Measurements from ENCODE around the gene BCAS4.
A peak's percentile ranks its signal among the peaks of the same experiment; 100 is the strongest.
"Not testable (repeated sequence)": the region's sequence is repeated elsewhere in the genome, so short reads cannot be mapped to it uniquely, and the experiment has no call there.

BCAS4 gene

GRCh38 chr20:50771419-50772080 lies 23.3 kb upstream of the BCAS4 start:
- H3K4me1 ChIP-seq (ENCODE audit: control insufficient read depth in 2 of 2, insufficient read depth in 1 of 2, low read depth in 1 of 2, low read length in 2 of 2); H2AK5ac ChIP-seq (ENCODE audit: low read depth, low read length); H4K8ac ChIP-seq (ENCODE audit: low read depth, low read length); H3K9me3 ChIP-seq (replicated peaks in 1 of 2; ENCODE audit: control insufficient read depth in 2 of 2, insufficient read depth in 1 of 2, low read depth in 1 of 2, low read length in 2 of 2); H2BK15ac ChIP-seq (ENCODE audit: low read length); H4K91ac ChIP-seq (ENCODE audit: low read depth, low read length, poor library complexity); H3K27ac ChIP-seq (replicated peaks; ENCODE audit: low read length); H3K9ac ChIP-seq (ENCODE audit: low read depth, low read length, poor library complexity); H3K27me3 ChIP-seq (ENCODE audit: control insufficient read depth in 3 of 3, insufficient read depth in 3 of 3, low read depth in 1 of 3, low read length in 3 of 3); H2AFZ ChIP-seq (ENCODE audit: low read length); DNase-seq (ENCODE audit: low spot score); H2BK12ac ChIP-seq (ENCODE audit: low read length); H3K4me2 ChIP-seq (ENCODE audit: insufficient read depth, low read length, poor library complexity, severe bottlenecking); H3K18ac ChIP-seq (ENCODE audit: low read length); H3K79me1 ChIP-seq (ENCODE audit: low read depth, low read length); H3K4ac ChIP-seq (ENCODE audit: low read length); H3K36me3 ChIP-seq (replicated peaks in 1 of 2; ENCODE audit: control insufficient read depth in 2 of 2, insufficient read depth in 2 of 2, low read length in 2 of 2); H2BK120ac ChIP-seq (ENCODE audit: low read depth, low read length); H3K4me3 ChIP-seq (ENCODE audit: low read length in 2 of 2); H3K23ac ChIP-seq (ENCODE audit: low read depth, low read length, poor library complexity); H2BK5ac ChIP-seq (ENCODE audit: low read length); H3K14ac ChIP-seq (ENCODE audit: low read length): not testable (repeated sequence)
- no CpG with 5 or more reads among the region's 8 CpGs for WGBS, 2 donors (ENCODE audit: extremely low coverage in 2 of 2, insufficient read length in 2 of 2, insufficient replicate concordance in 1 of 2)

DNA sequence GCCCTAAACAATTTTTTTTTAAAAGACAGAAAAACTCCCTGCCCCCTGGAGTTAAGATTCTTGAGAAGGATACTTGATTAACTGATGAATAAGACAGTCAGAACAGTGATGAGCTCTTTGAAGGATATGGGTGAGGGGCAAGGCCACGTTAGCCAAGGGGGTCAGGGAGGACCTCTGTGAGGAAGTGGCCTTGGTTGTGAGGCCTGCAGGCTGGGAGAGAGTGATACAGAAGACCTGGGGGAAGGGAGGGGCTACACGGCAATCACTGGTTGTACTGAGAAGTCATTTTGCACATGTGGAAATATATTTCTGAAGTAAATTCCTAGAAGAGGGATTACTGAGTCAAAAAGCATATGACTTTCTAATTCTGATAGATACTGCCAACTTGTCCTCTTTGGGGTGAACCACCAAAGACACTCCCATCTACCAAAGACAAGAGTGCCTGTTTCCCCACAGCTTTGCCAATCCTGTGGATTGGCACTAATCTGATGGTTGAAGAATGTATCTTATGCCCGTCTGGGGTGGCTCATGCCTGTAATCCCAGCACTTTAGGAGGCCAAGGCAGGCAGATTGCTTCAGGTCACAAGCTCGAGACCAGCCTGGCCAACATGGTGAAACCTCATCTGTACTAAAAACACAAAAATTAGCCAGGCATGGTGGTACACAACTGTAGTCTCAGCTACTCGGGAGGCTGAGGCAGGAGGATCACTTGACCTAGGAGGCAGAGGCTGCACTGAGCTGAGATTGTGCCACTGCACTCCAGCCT lies 22.3 kb upstream of the BCAS4 start:
- no peaks in the 10 kb centered on the region for H3K36me3 ChIP-seq (replicated peaks in 1 of 2; ENCODE audit: control insufficient read depth in 2 of 2, insufficient read depth in 2 of 2, low read length in 2 of 2)
- H3K79me1 ChIP-seq (ENCODE audit: low read depth, low read length) = no peaks in the 10 kb centered on the region
- H3K4me2 ChIP-seq (ENCODE audit: insufficient read depth, low read length, poor library complexity, severe bottlenecking) = no peak overlapping the region
- H4K8ac ChIP-seq (ENCODE audit: low read depth, low read length) = no peak overlapping the region
- no peak overlapping the region for H2BK12ac ChIP-seq (ENCODE audit: low read length)
- peaks cover 3 to 4% of the 10 kb centered on the region in 2 donors for H3K4me1 ChIP-seq (ENCODE audit: control insufficient read depth in 2 of 2, insufficient read depth in 1 of 2, low read depth in 1 of 2, low read length in 2 of 2)
- no peak overlapping the region for H3K9ac ChIP-seq (ENCODE audit: low read depth, low read length, poor library complexity)
- H3K27me3 ChIP-seq (ENCODE audit: control insufficient read depth in 3 of 3, insufficient read depth in 3 of 3, low read depth in 1 of 3, low read length in 3 of 3) = no peaks in the 10 kb centered on the region
- H3K27ac ChIP-seq (replicated peaks; ENCODE audit: low read length) = no peak overlapping the region
- H2AK5ac ChIP-seq (ENCODE audit: low read depth, low read length) = no peak overlapping the region
- no peak overlapping the region for H2BK15ac ChIP-seq (ENCODE audit: low read length)
- no peak overlapping the region for H2BK5ac ChIP-seq (ENCODE audit: low read length)
- WGBS, 2 donors (ENCODE audit: extremely low coverage in 2 of 2, insufficient read length in 2 of 2, insufficient replicate concordance in 1 of 2) = no CpG with 5 or more reads among the region's 5 CpGs
- no peak overlapping the region for H2AFZ ChIP-seq (ENCODE audit: low read length)
- H2BK120ac ChIP-seq (ENCODE audit: low read depth, low read length) = no peak overlapping the region
- H3K23ac ChIP-seq (ENCODE audit: low read depth, low read length, poor library complexity) = no peak overlapping the region
- no peak overlapping the region for H4K91ac ChIP-seq (ENCODE audit: low read depth, low read length, poor library complexity)
- H3K14ac ChIP-seq (ENCODE audit: low read length) = no peak overlapping the region
- no peak overlapping the region for H3K4me3 ChIP-seq (ENCODE audit: low read length in 2 of 2)
- H3K9me3 ChIP-seq (replicated peaks in 1 of 2; ENCODE audit: control insufficient read depth in 2 of 2, insufficient read depth in 1 of 2, low read depth in 1 of 2, low read length in 2 of 2) = no peaks in the 10 kb centered on the region
- no peak overlapping the region for H3K4ac ChIP-seq (ENCODE audit: low read length)
- no peak overlapping the region for H3K18ac ChIP-seq (ENCODE audit: low read length)
- no peak for DNase-seq (ENCODE audit: low spot score)

DNA sequence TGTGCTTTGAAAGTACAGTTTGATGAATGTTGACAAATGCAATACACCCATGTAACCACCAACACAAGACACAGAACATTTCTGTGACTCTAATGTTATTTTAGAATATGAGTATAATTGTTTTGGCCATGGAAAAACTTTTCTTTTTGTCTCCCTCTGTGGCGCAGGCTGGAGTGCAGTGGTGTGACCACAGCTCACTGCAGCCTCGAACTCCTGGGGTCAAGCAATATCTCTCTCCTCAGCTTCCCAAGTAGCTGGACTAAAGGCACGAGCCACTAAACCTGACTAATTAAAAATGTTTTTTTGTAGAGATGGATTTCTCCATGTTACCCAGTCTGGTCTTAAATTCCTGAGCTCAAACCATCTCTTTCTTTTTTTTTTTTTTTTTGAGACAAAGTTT lies 20.3 kb upstream of the BCAS4 start:
- no peak overlapping the region for H2BK15ac ChIP-seq (ENCODE audit: low read length)
- H3K23ac ChIP-seq (ENCODE audit: low read depth, low read length, poor library complexity) = no peak overlapping the region
- no peak overlapping the region for H3K4me2 ChIP-seq (ENCODE audit: insufficient read depth, low read length, poor library complexity, severe bottlenecking)
- H4K91ac ChIP-seq (ENCODE audit: low read depth, low read length, poor library complexity) = no peak overlapping the region
- no peak overlapping the region for H2AFZ ChIP-seq (ENCODE audit: low read length)
- H3K36me3 ChIP-seq (replicated peaks in 1 of 2; ENCODE audit: control insufficient read depth in 2 of 2, insufficient read depth in 2 of 2, low read length in 2 of 2) = no peaks in the 10 kb centered on the region
- no peak overlapping the region for H3K14ac ChIP-seq (ENCODE audit: low read length)
- no peak for DNase-seq (ENCODE audit: low spot score)
- H3K4ac ChIP-seq (ENCODE audit: low read length) = no peak overlapping the region
- no peaks in the 10 kb centered on the region for H3K9me3 ChIP-seq (replicated peaks in 1 of 2; ENCODE audit: control insufficient read depth in 2 of 2, insufficient read depth in 1 of 2, low read depth in 1 of 2, low read length in 2 of 2)
- no peak overlapping the region for H3K27ac ChIP-seq (replicated peaks; ENCODE audit: low read length)
- no peak overlapping the region for H3K9ac ChIP-seq (ENCODE audit: low read depth, low read length, poor library complexity)
- H3K4me3 ChIP-seq (ENCODE audit: low read length in 2 of 2) = no peak overlapping the region
- no CpG with 5 or more reads among the region's 3 CpGs for WGBS, 2 donors (ENCODE audit: extremely low coverage in 2 of 2, insufficient read length in 2 of 2, insufficient replicate concordance in 1 of 2)
- no peaks in the 10 kb centered on the region for H3K79me1 ChIP-seq (ENCODE audit: low read depth, low read length)
- H2AK5ac ChIP-seq (ENCODE audit: low read depth, low read length) = no peak overlapping the region
- no peak overlapping the region for H2BK12ac ChIP-seq (ENCODE audit: low read length)
- no peak overlapping the region for H2BK120ac ChIP-seq (ENCODE audit: low read depth, low read length)
- H3K4me1 ChIP-seq (ENCODE audit: control insufficient read depth in 2 of 2, insufficient read depth in 1 of 2, low read depth in 1 of 2, low read length in 2 of 2) = peaks cover 3% of the 10 kb centered on the region in 2 donors
- no peak overlapping the region for H4K8ac ChIP-seq (ENCODE audit: low read depth, low read length)
- H3K18ac ChIP-seq (ENCODE audit: low read length) = no peak overlapping the region
- H2BK5ac ChIP-seq (ENCODE audit: low read length) = no peak overlapping the region
- H3K27me3 ChIP-seq (ENCODE audit: control insufficient read depth in 3 of 3, insufficient read depth in 3 of 3, low read depth in 1 of 3, low read length in 3 of 3) = no peaks in the 10 kb centered on the region

DNA sequence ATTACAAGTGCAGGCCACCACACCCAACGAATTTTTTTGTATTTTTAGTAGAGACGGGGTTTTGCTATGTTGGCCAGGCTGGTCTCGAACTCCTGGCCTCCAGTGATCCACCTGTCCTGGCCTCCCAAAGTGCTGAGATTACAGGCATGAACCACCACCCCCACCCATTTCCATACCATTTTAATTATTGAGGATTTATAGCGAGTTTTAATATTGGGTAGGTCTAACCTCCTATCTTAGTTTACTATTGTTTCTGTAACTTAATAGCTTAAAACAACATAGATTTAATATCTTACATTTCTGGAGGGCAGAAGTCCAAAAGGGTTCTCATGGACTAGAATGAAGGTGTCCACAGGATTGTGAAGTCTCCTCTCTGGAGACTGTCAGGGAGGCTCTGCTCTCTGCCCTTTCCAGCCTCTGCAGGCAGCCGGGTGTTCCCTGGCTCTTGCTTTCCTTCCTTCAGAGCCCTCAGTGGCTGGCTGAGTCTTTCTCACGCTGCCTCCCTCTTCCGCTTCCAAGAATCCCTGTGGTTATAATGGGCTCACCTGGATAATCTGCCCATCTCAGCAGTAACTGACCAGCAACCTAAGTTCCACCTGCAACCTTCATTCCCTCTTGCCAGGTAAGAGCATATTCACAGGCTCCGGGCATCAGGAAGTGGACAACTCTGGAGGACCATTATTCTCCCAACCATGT lies 18.6 kb upstream of the BCAS4 start:
- H3K9me3 ChIP-seq (replicated peaks in 1 of 2; ENCODE audit: control insufficient read depth in 2 of 2, insufficient read depth in 1 of 2, low read depth in 1 of 2, low read length in 2 of 2) = no peaks in the 10 kb centered on the region
- H2BK120ac ChIP-seq (ENCODE audit: low read depth, low read length) = no peak overlapping the region
- H3K23ac ChIP-seq (ENCODE audit: low read depth, low read length, poor library complexity) = no peak overlapping the region
- no peak overlapping the region for H3K9ac ChIP-seq (ENCODE audit: low read depth, low read length, poor library complexity)
- DNase-seq (ENCODE audit: low spot score) = no peak
- no peaks in the 10 kb centered on the region for H3K36me3 ChIP-seq (replicated peaks in 1 of 2; ENCODE audit: control insufficient read depth in 2 of 2, insufficient read depth in 2 of 2, low read length in 2 of 2)
- no peak overlapping the region for H2AK5ac ChIP-seq (ENCODE audit: low read depth, low read length)
- WGBS, 2 donors (ENCODE audit: extremely low coverage in 2 of 2, insufficient read length in 2 of 2, insufficient replicate concordance in 1 of 2) = no CpG with 5 or more reads among the region's 8 CpGs
- H3K4ac ChIP-seq (ENCODE audit: low read length) = no peak overlapping the region
- H2BK15ac ChIP-seq (ENCODE audit: low read length) = no peak overlapping the region
- H3K18ac ChIP-seq (ENCODE audit: low read length) = peak overlapping the region; percentile 24
- H4K8ac ChIP-seq (ENCODE audit: low read depth, low read length) = no peak overlapping the region
- no peaks in the 10 kb centered on the region for H3K79me1 ChIP-seq (ENCODE audit: low read depth, low read length)
- H3K4me2 ChIP-seq (ENCODE audit: insufficient read depth, low read length, poor library complexity, severe bottlenecking) = no peak overlapping the region
- H2BK5ac ChIP-seq (ENCODE audit: low read length) = no peak overlapping the region
- H3K27me3 ChIP-seq (ENCODE audit: control insufficient read depth in 3 of 3, insufficient read depth in 3 of 3, low read depth in 1 of 3, low read length in 3 of 3) = no peaks in the 10 kb centered on the region
- peaks cover 3% of the 10 kb centered on the region in 2 donors for H3K4me1 ChIP-seq (ENCODE audit: control insufficient read depth in 2 of 2, insufficient read depth in 1 of 2, low read depth in 1 of 2, low read length in 2 of 2)
- no peak overlapping the region for H2BK12ac ChIP-seq (ENCODE audit: low read length)
- H3K14ac ChIP-seq (ENCODE audit: low read length) = no peak overlapping the region
- no peak overlapping the region for H3K27ac ChIP-seq (replicated peaks; ENCODE audit: low read length)
- H4K91ac ChIP-seq (ENCODE audit: low read depth, low read length, poor library complexity) = no peak overlapping the region
- no peak overlapping the region for H3K4me3 ChIP-seq (ENCODE audit: low read length in 2 of 2)
- H2AFZ ChIP-seq (ENCODE audit: low read length) = peak overlapping the region; percentile 35

All from neuronal stem cell (in vitro differentiated cells).